HL-60/S4 (cell line): ENCODE measurements around the gene GTF3C2.
"Not testable (repeated sequence)": the region's sequence is repeated elsewhere in the genome, so short reads cannot be mapped to it uniquely, and the experiment has no call there.

ENCODE experiments used
- in situ Hi-C: fragments of 300-500 bp; cut with MboI; formaldehyde crosslinking; loops from 2 replicates; pipeline ENCODE4 v1.14.3; 2022; ENCODE audit warnings: low sequenced_read_pairs

Gene GTF3C2

DNA sequence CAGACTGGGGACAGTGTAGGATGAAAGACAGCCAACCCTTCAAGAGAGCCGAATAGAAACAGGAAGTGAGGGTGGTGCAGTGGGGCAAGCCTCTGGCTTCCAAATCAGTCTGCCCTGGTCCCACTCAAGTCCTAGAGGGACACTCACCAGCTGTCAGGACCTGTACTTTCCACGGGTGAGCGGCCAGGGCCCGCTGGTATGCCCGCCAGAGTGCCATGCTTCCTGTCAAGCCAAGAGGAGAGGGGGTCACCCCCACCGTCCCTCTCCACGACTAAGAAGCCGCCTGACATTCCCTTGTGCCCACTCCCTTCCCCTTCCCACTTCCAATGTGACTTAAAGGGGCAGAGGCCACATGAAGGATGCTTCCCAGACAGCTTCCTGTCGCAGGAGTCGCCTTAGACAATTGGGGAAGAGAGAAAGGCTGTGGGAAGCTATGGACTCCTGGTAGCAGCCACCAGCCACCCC lies 34.2 kb downstream of the GTF3C2 start:
- in situ Hi-C loops = no loop called here

DNA sequence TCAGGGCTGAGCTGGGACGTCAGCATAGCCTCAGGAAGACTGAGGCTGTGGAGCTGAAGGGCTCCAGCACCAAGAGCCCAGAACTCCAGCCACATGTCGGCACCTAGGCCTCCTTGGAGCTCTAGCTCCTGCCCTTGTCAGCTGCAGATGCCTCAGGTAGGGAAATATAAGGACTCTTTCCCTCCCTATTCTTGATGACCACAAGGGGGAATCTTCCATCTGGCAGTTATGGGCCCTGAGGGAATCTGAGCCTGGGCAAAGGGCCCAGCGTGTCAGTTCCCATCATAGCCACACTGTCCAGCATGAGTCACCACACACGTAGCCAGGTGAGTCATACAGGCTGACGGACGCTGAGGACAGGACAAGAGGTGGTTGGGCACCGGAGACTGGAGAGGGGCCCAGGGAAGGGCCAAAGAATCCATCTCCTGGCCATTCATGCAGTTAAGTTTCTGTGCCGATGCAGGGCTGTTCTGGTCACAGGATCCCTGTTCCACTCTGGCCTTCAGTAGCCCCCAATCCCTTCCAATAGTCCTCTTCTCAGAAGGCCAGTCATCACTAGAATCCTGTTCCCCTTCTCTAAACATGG lies 35.5 kb downstream of the GTF3C2 start:
- in situ Hi-C loops = no loop called here

DNA sequence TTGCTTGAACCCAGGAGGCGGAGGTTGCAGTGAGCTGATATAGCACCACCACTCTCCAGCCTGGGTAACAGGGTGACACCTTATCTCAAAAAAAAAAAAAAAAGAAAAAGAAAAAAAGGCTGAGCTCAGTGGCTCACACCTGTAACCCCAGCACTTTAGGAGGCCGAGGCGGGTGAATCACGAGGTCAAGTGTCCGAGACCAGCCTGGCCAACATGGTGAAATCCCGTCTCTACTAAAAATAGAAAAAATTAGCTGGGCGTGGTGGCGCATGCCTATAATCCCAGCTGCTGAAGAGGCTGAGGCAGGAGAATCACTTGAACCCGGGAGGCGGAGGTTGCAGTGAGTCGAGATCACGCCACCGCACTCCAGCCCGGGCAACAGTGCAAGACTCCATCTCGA lies 36.7 kb downstream of the GTF3C2 start:
- in situ Hi-C loops = not testable (repeated sequence)

DNA sequence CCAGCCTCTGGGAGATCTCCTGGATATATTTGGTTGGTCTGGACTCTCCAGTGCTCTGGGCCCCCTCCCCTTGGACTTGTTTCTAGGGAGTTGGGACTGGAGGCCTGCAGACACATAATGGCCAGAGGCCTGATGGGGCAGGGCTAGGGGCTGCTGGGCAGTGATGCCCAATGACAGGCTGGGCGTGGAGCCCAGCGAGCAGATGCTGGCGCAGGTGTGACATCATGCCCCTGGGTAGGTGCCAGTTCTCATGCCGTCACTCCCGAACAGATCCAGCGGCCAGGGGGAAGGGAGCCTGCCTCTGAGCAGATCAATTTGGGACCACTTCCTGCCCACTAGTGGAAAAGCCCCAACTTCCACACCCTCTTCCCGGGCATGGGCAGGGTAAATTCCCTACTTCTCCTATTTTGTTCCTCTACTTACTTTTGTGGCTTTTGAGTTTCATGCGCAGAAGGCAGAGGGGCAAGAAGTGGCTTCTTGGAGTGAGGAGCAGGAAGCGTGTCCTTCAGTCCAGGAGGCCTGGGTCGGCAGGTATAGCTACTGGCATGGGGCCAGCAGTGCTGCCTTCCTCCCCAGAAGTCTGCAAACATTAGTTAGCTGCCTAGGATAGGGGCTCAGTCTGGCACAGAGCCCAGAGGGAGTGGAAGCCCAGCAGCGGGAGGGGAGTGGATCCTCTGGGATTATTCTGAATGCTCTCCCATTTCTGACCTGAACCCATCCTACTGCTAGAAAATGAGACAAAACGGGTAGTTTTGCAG lies 39.7 kb downstream of the GTF3C2 start:
- in situ Hi-C loops = no loop called here

GRCh38 chr2:27315122-27315521 lies 41.4 kb downstream of the GTF3C2 start:
- in situ Hi-C loops = no loop called here

DNA sequence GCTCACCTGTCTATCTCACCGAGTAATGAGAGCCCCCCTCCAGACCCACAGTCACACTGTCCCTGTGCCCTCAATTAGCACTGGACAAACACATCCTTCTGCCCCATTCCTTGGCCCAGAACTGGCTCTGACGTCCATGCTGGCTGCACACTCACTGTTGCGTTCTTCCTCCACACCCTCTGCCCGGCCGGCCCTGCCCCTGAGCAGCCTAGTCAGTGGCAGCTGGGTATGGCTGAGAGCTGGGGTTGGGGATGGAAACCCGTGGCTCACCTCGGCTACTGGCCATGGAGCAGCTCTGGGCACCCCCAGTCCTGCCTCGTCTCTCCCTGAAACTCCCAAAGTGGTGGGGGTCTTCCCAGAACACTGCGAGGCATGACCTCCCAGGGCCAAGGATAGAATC lies 41.9 kb downstream of the GTF3C2 start:
- in situ Hi-C loops = no loop called here

DNA sequence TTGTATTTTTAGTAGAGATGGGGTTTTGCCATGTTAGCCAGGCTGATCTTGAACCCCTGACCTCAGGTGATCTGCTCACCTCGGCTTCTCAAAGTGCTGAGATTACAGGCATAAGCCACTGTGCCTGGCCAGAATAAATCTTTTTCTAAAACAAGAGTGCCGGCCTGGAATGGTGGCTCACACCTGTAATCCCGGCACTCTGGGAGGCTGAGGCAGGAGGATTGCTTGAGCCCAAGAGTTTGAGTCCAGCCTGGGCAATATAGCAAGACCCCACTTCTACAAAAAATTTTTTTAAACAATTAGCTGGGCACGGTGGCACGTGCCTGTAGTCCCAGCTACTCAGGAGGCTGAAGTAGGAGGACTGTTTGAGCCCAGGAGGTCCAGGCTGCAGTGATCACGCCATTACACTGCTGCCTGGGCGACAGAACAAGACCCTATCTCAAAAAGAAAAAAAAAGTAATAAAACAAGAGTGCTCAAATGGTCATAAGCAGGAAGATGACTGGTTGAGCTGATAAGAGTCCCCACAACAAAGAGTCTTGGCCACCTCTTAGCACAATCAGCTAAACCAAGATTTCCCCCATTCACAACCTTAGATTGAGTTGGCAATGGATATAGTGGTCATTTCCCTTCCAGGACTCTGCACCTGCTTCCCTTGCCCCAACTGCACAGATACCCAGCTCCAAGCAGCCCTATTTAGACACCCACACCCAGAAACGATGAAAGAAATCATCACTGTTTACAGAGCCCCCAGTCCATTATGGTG lies 42.5 kb downstream of the GTF3C2 start:
- in situ Hi-C loops = no loop called here

DNA sequence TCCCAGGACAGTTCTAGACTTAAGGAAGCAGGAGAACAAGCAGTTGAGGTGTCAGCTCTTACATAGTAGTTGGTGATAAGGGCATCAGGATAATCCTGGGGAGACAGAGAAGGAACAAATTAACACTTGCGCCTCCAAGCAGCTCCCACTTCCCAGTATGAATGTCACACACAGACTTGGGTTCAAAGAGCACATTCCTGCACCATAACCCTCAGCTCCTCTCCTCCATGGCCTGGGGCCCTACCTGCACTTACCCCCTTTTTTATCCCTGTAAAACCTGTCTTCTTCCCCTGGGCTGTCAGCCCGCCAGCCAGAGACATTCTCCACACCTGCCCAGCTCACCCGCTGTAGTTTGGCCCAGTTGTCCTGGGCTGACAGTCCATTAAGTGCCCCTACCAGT lies 44.4 kb downstream of the GTF3C2 start:
- in situ Hi-C loops = no loop called here

GRCh38 chr2:27309651-27310050 lies 46.9 kb downstream of the GTF3C2 start:
- in situ Hi-C loops = no loop called here

DNA sequence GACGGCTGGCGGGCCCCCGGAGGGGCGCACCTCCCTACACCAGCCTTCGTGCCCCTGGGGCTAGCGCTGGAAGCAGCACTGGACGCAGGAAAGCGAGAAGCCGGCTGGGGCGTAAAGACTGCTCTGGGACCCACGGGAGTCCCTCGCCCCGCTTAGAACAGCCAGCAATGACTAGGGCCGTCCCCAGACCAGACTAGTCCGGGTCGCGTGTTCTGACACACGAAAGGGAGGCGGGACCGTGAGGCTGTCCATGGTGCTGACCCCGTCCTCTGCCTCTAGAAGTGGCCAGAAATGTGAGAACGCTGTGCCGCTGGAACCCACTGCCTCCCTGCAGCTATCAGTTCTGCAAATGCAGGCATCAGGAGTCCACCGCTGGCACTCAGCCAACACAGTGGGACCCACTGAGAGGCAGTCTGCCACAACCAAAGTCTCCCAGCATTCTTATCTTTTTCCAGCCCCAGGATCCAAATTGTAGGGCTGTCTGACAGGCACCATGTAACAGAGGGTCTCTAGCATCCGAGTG lies 48.1 kb downstream of the GTF3C2 start, which contains the start of gene UCN:
Gene UCN, minus strand, starts transcription at position 87 of the 523 bp plus-strand sequence. CDS start 550 bp downstream, outside the sequence.
- in situ Hi-C loops = no loop called here

DNA sequence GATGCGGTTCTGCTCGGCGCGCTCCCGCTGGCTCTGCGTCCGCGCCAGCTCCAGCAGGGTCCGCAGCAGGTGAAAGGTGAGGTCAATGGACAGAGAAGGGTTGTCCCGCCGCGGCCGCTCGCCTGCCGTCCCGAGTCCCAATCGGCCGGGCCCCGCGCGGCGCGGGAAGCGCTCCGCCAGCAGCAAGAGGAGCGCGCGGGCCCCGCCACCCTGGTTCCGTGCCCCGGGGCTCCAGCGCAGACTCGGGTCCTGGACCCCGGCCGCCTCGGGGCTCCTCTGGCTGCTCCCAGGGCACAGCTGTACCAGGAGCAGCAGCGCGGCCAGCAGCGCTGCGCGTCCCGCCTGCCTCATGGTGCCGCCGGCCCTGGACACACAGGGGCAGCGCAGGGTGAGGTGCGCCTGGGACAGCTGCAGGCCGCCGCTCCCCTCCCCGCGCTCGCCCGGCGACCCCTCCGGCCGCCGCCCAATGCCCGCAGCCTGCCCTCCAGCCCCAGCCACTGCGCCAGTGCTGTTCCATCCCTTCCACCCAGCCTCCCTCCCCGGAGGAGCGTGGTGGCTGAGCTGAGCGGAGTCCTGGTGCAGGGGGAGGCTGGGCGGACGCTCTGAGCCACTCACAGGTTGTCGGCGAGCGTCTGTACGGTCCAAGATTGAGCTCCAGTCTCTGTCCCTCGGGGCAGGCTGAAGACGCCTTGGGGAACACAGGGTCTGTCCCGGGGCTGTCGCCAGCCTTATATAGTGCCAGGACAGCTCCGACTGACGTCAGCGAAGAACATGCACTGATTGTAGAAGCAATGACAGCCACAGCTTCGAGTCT lies 48.8 kb downstream of the GTF3C2 start:
- in situ Hi-C loops = no loop called here

DNA sequence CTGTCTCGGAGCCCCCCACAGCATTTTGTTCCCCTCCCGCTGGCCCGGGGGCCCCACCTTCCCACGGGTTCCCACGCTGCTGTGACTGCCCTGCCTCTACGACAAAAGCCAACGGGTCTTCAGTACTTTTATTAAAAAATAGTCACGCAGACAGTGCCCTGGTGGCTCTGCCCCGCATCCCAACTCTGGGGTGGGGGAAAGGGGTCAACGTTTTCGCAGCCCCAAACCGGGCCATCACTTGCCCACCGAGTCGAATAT lies 49.3 kb downstream of the GTF3C2 start:
- in situ Hi-C loops = no loop called here

DNA sequence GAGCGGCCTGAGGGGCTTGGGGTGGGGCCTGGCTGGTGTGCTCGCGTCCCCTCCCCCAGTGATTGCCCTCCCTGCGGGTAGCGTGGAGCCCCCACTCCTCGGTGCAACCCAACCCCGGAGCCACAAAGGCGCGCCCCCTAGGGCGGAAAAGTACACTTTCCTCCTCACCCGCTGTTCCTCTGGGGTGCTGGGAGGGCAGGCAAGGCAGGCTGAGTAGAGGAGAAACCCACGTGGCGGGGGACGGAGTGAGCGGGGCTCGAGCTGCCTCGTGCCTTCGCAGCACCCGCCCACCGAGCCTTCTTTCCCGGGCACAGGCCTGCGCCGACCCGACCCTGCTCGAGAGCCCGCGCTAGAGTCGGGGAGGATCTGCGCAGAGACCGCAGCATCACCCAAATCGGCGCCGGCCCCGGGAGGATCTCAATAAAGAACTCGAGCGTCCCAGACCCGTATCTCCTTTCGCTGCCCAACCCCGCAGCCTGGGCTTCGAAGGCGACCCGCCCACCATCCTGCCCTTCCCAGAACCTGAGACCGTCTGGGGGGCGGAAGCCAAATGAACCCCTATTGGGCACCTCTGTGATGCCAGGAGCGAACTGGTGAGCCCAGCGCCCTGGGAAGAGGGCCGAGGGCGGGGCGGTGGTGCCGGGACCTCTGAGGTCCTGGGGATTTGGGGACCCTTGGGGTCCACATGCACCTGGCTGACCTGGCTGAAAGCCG lies 49.8 kb downstream of the GTF3C2 start:
- in situ Hi-C loops = no loop called here

DNA sequence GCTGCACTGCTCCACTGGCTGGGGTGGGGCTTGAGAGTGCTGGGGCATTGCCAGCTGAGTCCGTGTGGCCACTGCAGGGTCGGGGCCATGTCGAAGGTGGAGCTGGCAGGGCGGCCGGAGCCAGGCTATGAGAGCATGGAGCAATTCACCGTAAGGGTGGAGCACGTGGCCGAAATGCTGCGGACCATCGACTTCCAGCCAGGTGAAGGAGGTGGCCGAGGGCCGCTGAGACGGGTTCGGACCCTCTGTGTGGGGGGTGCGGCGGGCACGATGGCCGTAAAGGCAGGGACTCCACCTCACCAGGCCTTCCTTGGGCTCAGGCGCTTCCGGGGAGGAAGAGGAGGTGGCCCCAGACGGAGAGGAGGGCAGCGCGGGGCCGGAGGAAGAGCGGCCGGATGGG lies 50.4 kb downstream of the GTF3C2 start:
- in situ Hi-C loops = no loop called here

- in situ Hi-C loops = no loop called here
These were observed 51.0 kb downstream of the GTF3C2 start for GRCh38 chr2:27305516-27305915.

GRCh38 chr2:27304488-27305240 lies 51.9 kb downstream of the GTF3C2 start:
- in situ Hi-C loops = no loop called here

DNA sequence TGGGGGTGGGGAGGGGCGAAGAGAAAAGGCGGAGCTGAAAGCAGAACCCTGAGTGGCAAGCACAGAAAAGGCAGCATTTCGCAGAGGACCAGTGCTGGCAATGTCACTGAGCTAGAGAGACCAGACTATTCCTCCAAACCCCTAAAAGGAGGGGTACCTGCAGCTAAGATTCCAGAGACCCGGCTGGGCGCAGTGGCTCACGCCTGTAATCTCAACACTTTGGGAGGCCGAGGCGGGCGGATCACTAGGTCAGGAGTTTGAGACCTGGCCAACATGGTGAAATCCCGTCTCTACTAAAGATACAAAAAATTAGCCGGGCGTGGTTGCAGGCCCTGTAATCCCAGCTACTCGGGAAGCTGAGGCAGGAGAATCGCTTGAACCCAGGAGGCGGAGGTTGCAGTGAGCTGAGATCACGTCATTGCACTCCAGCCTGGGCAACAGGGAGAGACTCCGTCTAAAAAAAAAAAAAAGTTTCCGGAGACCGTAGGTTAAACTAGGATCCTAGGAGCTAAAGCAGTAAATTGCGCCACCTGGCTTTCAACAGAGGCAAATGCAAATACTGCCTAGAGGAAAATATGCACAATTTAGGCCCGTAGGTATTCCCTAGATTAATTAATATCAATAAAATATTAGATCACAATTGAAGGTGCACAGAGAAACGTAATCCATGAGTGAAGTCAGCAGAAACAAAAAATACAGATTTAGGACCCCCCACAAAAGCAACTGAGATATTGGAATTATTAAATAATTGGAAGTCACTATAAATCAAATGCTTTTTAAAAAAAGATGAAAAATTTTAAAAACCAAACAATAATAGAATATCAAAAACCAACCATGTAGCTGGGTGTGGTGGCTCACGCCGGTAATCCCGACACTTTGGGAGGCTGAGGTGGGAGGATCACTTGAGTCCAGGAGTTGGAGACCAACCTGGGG lies 53.2 kb downstream of the GTF3C2 start:
- in situ Hi-C loops = no loop called here

DNA sequence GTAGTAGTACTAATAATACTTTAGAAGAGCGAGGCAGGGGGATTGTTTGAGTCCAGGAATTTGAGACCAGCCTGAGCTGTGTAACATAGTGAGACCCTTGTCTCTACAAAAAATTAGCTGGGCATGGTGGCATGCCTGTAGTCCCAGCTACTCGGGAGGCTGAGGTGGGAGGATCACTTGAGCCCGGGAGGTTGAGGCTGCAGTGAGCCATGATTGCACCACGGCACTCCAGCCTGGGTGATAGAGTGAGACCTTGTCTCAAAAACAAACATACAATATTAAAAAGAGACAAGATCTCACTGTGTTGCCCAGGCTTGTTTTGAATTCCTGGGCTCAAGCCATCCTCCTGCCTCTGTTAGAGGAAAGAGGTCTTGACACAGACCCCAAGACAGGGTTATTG lies 56.0 kb downstream of the GTF3C2 start:
- in situ Hi-C loops = not testable (repeated sequence)
